HG02610 (cell line): ENCODE results near the gene TTC16.

Experiments
- ATAC-seq: cut with Tn5 transposase; IDR thresholded peaks from one replicate; pipeline ENCODE4 v1.9.1; 2021; ENCODE audit warnings: mild to moderate bottlenecking, moderate library complexity; ENCODE audit not compliant: unreplicated experiment

TTC16 gene

DNA sequence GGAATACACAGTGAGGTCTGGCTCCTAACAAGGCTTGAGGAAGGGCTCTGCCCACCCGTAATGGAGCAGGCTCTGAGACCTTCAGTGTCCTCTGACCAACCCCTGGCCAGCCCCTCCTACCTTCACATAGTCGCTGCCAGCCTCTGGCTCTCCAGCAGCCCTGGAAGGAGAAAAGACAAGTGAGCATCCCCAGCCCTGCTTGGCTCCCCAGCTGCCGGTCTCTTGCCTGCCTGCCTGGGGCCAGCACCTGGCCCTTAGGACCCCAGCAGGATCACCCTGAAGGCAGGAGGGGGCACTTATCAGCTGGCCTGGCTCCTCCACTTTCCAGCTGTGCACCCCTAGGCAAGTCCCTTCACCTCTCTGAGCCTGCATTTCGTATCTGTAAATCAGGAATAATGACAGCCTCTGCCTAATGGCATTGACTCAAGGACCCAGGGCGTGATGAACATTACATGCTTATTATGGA is 45.6 kb downstream of the TTC16 start:
- ATAC-seq = no peak

DNA sequence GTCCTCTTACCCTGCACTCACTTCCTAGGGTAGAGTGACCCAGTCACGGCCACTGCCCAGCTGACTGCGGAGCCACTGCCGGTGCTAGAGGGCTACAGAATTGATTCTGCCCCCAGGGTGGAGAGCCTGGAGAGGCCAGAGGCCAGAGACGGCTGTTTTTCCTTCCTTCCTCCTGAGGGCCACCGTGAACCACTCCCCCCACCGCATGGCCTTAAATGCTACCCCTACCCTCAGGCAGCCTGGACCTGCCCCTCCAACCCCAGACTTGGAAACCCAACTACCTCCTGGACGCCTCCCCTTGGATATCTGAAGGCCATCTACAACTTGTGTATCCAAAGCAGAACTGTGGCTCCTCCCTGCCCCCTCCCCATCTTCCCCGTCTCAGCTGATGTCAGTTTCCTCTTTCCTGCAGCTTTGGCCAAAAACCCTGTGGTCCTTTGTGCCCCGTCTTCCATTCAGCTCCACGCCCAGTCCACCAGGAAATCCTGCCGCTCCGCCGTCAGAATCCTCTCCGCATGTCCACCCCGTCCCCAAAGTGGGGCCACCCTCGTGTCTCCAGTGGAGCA is 46.3 kb downstream of the TTC16 start:
- ATAC-seq = no peak

- ATAC-seq = no peak
Observed at GRCh38 chr9:127763918-127764384, 48.1 kb downstream of the TTC16 start.

DNA sequence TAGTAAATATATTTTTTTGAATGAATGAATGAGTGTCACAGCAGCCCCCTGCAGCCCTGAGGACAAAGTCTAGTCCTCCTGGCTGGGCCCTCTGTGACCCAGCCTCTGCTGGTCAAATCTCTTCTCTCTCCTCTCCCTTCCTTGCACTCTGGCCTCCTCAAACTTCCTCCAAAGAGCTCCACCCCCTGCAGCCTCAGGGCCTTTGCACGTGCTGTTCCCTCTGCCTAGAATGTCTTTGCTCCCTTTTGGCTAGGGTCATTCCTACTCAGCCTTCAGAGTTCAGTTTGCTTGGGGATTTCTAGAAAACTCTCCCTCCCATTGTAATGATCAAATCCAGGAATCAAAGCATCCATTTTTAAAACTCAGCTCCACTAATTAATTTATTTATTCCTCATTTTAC is 49.5 kb downstream of the TTC16 start:
- ATAC-seq = no peak

DNA sequence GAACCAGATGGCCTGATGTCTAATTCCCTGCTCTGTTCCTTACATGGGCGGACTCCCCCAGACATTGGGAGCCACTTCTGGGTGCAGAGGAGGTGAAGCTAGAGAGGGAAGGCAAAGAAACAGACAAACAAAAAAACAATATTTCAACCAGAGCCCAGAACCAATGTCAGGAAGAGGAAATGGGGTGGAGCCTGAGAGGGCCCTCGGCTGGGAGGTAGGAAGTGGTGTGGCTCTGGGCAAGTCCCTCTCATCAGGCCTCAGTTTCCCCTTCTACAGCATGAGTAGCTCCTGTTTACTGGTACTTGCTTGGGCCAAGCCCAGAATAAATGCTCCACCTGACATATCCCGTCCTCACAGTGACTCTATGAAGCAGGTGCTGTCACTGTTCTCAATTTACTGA is 51.5 kb downstream of the TTC16 start:
- no peak for ATAC-seq

DNA sequence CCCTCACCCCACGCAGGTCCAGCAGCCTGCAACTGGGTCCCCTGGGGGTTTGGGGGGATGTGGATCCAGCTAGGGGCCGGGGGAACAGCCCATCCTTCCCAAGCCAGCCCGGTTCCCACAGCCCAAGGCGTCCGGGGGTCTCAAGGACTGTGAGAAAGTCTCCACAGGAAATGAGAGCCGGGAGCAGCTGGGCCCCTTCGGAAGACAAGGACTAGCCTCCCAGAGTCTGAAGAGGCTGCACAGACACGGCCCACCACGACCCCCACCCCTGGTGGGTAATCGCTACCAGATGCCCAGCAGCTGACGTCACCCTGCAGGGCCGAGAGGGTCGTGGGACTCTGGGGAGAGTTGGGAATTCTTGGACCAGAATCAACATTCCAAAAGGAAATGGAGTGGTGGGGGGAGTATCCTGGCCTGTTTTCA is 52.0 kb downstream of the TTC16 start:
- ATAC-seq = no peak

- no peak for ATAC-seq
Observed at GRCh38 chr9:127768698-127769097, 52.8 kb downstream of the TTC16 start.

GRCh38 chr9:127769101-127769500 is 53.2 kb downstream of the TTC16 start:
- no peak for ATAC-seq

GRCh38 chr9:127769929-127770582 is 54.2 kb downstream of the TTC16 start:
- no peak for ATAC-seq

GRCh38 chr9:127770583-127770904 is 54.7 kb downstream of the TTC16 start:
- ATAC-seq = no peak

DNA sequence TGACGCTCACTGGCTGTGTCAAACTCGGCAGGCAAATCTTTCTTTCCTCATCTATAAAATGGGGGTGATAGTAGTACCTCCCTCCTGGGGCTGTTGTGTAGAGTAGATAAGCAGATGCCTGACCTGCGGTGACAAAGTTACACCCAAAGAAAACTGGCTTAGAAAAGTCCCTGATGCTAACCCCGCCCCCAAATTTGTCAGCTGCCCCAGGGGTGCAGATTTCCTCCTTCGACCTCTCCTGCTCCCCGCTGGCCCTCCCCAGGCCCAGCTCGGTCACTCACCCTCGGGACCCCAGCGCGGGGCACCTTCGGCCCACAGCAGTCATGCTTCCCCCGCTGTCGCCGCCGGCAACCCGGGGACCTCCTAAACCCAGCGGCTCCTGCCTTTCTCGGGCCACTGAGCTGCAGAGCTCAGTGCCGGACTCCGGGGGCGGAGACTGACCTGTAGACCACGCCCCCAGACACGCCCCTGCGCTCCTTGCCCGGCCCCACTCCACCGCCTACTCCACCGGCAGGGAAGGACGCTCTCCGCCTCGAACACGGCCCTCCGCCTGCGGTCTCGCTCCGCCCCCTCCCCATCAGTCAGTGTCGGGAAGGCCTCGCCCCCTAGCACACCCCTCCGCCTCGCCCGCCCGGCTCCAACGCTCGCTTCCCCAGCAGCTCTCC is 55.2 kb downstream of the TTC16 start:
- peak; percentile 84 for ATAC-seq

GRCh38 chr9:127771570-127772189 is 55.8 kb downstream of the TTC16 start:
- ATAC-seq = no peak

GRCh38 chr9:127772603-127773002 is 56.7 kb downstream of the TTC16 start:
- no peak for ATAC-seq

GRCh38 chr9:127773272-127773671 is 57.4 kb downstream of the TTC16 start:
- no peak for ATAC-seq

DNA sequence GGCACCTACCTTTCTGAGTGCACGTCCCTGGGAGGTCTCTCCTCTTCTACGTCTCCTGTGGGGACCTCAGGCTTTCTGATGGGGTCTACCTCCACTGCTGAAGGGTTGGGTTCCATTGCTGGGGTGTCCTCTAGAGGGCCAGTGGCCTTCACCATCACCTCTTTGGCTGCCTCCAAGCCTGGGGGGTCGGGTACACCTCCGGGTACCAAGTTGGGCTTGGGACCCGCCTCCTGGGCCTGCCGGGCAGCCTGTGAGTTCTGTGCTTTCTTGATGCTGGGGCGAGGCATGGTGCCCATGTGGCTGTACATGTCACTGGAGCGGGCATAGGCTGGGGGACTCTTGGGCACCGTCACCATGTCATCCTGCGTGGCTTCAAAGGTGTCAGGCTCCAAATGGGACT is 58.1 kb downstream of the TTC16 start:
- ATAC-seq = no peak

DNA sequence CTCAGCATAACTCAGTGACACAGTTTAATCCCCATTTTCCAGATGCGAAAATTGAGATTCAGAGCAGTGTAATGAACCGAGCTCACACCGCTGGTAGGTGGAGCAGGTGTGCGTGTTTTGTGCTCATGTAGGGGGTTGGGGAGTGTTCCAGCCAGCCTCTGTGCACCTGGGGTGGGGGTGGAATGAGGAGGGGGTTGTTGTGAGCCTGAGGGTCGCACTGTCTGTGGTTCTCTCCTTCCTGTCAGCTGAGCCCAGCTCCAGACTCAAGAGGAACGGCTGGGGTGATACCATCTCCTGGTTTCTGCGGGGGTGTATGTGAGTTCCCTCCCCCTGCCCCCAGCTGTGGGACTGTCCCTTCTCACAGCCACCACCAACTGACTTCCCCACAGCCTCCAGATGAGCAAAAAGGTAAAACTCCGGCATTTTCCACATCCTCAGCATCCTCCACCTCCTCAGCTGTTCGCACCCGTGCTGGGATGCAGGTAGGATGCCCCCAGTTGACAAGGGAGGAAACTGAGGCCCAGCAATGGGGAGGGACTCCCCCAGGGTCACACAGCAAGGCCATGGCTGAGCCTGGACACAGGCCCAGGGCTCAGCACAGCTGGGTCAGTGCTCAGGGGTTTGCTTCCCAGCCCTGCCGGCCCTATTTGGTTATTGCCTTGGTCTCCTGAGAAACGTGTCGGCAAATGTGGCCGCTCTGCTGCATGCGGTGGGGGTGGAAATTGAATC is 60.5 kb downstream of the TTC16 start:
- no peak for ATAC-seq

DNA sequence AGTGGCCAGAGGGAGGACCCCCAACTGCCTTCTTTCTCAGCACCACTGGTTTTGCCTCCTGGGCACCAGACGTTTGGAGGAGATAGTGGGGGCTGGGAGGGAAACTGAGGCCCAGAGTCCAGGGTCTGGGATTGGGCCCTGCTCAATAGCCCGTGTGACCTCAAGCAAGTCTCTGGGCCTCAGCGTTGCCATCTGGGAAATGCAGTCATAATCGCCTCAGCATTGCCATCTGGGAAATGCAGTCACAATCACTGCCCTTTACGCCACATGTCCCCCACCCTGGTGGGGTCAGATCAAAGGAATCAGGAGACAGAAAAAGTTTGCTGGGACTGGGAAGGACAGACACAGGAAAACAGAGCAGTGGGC is 61.0 kb downstream of the TTC16 start:
- no peak for ATAC-seq

GRCh38 chr9:127777368-127777980 is 61.6 kb downstream of the TTC16 start:
- ATAC-seq = no peak

DNA sequence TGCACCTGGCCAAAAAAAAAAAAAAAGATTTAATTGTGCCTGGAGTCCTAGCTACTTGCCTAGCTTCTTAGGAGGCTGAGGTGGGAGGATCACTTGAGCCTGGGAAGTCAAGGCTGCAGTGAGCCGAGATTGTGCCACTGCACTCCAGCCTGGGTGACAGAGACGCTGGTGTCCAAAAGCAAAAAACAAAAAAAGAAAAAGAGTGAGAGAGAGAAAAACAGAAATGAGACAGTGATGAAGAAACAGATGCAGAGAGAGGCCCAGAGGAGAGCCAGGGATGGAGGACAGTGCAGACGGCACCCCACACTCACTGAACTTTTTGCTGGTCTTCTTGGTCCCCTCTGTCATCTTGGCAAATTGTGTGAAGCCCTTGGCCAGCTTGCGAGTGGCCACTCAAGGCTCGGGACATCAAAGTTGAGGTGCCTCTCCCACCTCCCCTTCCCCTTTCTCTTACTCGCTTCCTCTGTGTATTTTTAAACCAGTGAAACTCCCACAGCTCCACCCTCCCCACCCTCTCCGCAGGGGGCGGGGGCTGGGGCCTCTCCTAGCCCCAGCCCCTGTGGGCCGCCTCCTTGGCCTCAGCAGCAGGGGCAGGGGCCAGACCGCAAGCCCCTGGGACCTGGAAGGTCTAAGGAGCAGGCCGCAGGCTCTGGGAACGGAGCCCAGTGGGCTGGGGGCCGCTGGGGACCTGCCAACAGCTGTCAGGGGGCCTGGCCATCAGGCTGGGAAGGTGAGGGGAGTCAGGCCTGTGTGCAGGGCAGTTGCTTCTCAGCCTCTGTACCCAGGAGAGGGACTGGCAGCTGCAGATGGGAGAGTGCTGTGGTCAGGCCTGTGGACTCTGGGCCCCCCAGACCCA is 62.6 kb downstream of the TTC16 start, which contains the start of gene SH2D3C:
Gene SH2D3C (minus strand): TSS at position 387 of the 856 bp plus-strand sequence. CDS start 39 bp downstream, at position 348.
- ATAC-seq = no peak
